ENCODE measurements around the gene ELF3.
"Not testable (repeated sequence)": the region's sequence is repeated elsewhere in the genome, so short reads cannot be mapped to it uniquely, and the experiment has no call there.

The ELF3 gene

DNA sequence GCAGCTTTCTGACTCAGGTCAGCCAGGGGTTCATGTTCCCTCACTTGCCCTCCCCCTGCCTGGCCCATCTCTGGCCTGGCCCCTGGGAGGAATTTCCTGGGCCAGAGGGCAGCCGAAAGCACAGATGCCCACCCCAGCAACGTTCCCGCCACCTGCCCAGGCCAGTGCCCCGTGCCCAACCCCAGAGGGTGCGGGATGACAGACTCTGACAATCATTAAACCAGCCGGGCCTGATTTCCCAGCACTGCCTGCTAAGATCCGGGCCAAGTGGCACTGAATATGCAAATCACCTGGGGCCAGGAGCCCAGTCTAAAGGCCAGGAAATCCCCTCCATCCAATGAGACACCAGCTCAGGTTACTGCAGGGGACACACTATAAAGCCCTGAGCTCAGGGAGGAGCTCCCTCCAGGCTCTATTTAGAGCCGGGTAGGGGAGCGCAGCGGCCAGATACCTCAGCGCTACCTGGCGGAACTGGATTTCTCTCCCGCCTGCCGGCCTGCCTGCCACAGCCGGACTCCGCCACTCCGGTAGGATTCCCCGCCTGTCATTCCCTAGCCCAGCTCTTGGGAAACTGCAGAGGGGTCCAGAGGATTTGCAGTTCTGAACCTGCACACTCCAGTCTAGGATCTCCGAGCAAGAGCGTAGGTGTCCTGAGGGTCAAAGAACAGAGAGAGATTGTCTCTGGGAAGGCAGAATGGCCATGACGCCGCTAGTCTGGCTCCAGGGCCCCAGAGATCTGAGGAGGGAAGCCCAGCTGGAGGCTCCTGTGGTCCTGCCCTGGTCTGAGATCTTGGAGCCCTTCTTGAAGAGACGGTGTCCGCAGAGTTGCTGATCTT, at the start of gene ELF3:
Gene ELF3, plus strand, starts transcription at position 408 of the 836 bp plus-strand sequence. CDS start 550 bp downstream, outside the sequence.
- DNase-seq (ENCODE audit: low spot score) = peak; percentile 82
- TF ChIP-seq, protein P1, sequence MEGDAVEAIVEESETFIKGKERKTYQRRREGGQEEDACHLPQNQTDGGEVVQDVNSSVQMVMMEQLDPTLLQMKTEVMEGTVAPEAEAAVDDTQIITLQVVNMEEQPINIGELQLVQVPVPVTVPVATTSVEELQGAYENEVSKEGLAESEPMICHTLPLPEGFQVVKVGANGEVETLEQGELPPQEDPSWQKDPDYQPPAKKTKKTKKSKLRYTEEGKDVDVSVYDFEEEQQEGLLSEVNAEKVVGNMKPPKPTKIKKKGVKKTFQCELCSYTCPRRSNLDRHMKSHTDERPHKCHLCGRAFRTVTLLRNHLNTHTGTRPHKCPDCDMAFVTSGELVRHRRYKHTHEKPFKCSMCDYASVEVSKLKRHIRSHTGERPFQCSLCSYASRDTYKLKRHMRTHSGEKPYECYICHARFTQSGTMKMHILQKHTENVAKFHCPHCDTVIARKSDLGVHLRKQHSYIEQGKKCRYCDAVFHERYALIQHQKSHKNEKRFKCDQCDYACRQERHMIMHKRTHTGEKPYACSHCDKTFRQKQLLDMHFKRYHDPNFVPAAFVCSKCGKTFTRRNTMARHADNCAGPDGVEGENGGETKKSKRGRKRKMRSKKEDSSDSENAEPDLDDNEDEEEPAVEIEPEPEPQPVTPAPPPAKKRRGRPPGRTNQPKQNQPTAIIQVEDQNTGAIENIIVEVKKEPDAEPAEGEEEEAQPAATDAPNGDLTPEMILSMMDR (IDR thresholded peaks at IDR 0.05; ENCODE audit: extremely low read depth, missing control alignments) = no peak

DNA sequence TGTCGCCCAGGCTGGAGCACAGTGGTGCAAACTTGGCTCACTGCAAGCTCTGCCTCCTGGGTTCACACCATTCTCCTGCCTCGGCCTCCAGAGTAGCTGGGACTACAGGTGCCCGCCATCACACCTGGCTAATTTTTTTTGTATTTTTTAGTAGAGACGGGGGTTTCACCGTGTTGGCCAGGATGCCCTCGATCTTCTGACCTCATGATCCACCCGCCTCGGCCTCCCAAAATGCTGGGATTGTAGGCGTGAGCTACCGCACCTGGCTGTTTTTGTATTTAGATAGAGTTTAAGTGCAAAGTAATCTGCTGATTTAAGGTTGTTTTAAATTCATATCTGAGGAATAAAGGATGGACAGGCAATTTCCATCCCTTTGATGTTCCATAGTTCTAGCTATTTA, 48.0 kb upstream of the ELF3 start:
- not testable (repeated sequence) for DNase-seq (ENCODE audit: low spot score)

DNA sequence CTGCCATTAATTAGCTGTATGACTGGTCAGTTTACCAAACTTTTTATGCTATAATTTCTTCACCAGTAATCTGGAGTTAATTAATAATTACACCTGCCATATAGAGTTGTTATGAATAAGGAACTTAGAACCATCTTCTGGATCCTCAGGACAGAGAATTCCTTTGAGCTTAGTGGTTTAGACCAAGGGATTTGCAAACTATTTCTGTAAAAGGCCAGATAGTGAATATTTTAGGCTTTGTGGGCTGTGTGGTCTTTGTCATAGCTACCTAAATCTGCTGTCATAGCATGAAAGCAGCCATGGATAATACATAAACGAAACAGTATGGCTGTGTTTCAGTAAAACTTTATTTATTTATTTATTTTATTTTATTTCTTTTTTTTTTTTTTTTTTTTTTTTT, 46.1 kb upstream of the ELF3 start:
- DNase-seq (ENCODE audit: low spot score) = no peak

DNA sequence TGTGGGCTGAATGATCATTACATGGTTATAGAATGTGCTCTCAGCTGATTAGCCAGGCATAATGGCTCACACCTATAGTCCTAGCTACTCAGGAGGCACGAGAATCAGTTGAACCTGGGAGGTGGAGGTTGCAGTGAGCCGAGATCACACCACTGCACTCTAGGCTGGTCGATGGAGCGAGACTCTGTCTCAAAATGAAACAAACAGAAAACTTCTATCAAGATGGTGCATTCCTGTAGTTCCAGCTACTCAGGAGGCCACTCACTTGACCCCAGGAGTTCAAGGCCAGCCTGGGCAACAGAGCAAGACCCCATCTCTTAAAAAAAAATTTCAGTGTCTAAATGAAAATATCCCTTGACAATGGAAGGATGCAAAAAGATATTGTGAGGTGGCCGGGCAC, 44.2 kb upstream of the ELF3 start:
- no peak for DNase-seq (ENCODE audit: low spot score)
- TF ChIP-seq, protein P1 (IDR thresholded peaks at IDR 0.05; ENCODE audit: extremely low read depth, missing control alignments) = no peak

More for the DNA sequence above, 46.1 kb upstream of the ELF3 start:
- TF ChIP-seq, protein P1 (IDR thresholded peaks at IDR 0.05; ENCODE audit: extremely low read depth, missing control alignments) = no peak

DNA sequence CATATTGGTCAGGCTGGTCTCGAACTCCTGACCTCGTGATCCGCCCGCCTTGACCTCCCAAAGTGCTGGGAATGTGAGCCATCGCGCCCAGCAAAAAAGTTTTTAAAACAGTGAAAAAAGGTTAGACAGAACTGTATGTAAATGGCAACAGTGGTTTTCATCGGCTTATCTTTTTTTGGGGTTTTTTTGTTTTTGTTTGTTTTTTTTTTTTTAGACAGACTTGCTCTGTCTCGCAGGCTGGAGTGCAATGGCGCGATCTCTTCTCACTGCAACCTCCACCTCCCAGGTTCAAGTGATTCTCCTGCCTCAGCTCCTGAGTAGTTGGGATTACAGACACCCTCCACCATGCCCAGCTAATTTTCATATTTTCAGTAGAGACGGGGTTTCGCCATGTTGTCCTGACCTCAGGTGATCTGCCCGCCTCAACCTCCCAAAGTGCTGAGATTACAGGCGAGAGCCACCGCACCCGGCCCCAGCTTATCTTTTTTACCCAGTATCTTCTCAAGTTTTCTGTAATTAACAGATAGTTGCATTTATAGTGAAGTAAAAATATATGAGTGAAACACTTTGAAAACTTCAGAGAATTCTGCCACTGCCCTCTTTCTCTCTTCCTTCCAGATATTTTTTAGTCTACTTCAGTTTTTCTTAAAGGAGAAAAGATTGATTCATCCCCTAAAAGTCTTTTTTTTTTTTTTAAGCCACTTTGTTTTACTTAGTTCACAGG, 42.0 kb upstream of the ELF3 start:
- TF ChIP-seq, protein P1 (IDR thresholded peaks at IDR 0.05; ENCODE audit: extremely low read depth, missing control alignments) = no peak
- DNase-seq (ENCODE audit: low spot score) = no peak

DNA sequence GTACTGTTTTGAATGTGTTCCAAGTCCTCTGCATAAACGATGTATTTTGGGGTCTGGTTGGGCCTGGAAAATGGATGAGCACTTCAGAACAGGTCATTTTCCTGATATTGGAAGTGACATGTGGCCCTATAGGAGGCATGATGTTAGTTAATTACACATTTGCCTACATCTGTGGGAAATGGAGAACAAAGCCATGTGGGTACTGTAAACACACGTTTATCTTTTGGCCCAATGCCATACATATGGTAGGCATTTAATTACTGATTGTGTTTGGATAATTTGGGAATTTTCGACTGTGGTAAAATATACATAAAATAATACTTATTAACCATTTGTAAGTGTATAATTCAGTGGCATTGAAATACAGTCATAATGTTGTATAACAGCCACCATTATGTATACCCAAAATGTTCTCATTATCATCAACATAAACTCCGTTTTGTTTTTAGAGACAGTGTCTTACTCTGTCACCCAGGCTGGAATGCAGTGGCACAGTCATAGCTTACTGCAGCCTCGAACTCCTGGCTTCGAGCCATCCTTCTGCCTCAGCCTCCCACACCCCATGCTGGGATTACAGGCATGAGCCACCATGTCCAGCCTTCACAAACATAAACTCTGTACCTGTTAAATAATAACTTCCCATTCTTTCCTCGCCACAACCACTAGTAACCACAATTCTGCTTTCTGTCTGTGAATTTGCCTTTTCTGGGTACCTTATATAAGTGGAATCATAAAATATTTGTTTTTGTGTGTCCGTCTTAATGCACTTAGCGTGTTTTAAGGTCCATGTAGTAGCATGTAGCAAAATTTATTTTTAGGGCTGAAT, 39.8 kb upstream of the ELF3 start:
- TF ChIP-seq, protein P1 (IDR thresholded peaks at IDR 0.05; ENCODE audit: extremely low read depth, missing control alignments) = no peak
- no peak for DNase-seq (ENCODE audit: low spot score)

DNA sequence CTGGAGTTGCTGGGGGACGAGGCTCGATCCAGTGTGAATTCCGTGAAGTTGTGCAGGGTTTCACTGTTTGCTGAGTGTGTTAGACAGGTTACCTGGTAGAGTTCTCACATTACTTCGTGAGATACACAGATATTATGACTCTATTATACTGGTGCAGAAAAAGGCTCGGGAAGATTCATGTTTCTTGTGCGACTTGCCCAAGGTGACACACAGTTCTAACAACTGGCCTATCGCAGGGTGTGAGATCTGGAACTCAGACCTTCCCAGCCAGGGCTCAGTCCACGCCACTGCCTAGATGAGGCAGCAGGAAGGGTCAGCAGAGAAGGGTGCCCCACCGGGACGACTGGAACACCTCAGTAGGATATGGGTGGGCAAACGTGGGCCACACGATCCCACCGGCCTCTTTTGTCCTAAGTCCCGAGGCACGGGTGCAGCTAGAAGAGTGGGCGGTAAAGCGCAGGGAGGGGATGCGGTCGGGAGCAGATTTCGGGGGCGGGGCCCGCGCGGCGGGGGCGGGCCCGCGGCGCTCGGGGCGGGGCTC, 28.2 kb upstream of the ELF3 start:
- peak; percentile 23 for DNase-seq (ENCODE audit: low spot score)

More for the DNA sequence above, 28.2 kb upstream of the ELF3 start:
- TF ChIP-seq, protein P1 (IDR thresholded peaks at IDR 0.05; ENCODE audit: extremely low read depth, missing control alignments) = no peak

Data from GM20000 (cell line).